H54 (cell line): Measurements from ENCODE around the gene LYRM7.
A peak's percentile ranks its signal among the peaks of the same experiment; 100 is the strongest.

Experiments
- DNase-seq: peaks from one replicate; pipeline ENCODE4 v3.0.0; 2011; ENCODE audit warnings: low spot score, mixed read lengths; ENCODE audit not compliant: insufficient read length
- FAIRE-seq: peaks from 3 replicates; lab custom pipeline; 2011; peaks lifted over from hg19 to GRCh38; lab: Jason Lieb, UNC
- POLR2A ChIP-seq: IDR thresholded peaks from 2 replicates; pipeline ENCODE4 v1.6.1; 2011; ENCODE audit warnings: low read depth, mild to moderate bottlenecking, low read length

Gene LYRM7

DNA sequence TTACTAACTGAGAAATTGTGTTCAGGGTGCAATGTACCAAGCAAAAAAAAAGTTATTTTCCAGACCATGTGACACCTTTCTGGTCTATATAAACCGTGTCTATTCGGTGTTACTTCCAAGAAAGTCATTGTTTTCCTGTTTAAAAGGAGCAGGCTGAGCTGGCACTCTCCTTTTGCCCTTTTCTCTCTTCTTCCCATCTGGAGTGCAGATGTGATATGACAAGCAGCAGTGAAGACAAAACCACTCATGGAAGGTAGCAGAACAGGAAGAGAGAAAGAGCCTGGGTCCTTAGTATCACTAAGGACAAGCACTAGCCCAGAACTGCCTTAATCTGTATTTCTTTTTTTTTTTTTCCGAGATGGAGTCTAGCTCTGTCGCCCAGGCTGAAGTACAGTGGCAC is 25.6 kb downstream of the LYRM7 start:
- no peak for FAIRE-seq
- no peak for TF ChIP-seq POLR2A
- DNase-seq, result no peak

- TF ChIP-seq POLR2A, result no peak
- FAIRE-seq, result no peak
- no peak for DNase-seq
Measured at GRCh38 chr5:131198625-131199024, 27.9 kb downstream of the LYRM7 start.

DNA sequence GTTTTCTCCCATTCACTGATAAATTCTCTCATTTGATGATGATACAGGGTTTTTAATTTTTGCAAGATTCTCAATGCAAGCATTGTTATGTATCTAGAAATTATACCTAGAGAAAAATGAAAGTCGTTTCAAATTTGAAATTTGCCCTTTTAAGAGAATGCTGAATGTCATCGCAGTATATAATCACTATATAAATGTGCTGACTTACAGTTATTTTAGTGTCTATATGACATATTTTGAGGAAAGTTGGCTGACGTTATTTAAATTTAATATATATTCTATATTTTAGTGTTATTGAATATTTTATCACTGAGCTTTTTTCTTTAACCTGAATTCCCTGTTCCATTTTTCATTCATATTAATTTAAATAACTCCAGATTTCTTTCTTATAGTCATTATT is 29.8 kb downstream of the LYRM7 start:
- FAIRE-seq (no peak), DNase-seq (no peak)
- no peak for TF ChIP-seq POLR2A

- no peak for TF ChIP-seq POLR2A
- FAIRE-seq, result no peak
- no peak for DNase-seq
Measured at GRCh38 chr5:131204964-131205363, 34.2 kb downstream of the LYRM7 start.

DNA sequence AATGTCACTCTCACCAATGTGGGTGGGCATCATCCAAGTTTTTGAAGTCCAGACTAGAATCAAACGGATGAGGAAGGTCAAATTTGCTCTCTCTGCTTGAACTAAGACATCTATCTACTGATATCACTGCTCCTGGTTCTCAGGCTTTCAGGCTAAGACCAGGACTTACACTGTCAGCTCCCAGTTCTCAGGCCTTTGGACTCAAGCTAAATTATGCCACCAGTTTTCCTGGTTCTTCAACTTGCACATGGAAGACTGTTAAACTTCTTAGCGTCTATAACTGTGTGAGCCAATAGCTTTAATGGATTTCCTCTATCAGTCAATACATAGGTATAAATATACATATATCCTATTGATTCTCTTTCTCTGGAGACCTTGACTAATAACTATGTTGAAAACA is 35.3 kb downstream of the LYRM7 start:
- FAIRE-seq (no peak), DNase-seq (no peak)
- no peak for TF ChIP-seq POLR2A

DNA sequence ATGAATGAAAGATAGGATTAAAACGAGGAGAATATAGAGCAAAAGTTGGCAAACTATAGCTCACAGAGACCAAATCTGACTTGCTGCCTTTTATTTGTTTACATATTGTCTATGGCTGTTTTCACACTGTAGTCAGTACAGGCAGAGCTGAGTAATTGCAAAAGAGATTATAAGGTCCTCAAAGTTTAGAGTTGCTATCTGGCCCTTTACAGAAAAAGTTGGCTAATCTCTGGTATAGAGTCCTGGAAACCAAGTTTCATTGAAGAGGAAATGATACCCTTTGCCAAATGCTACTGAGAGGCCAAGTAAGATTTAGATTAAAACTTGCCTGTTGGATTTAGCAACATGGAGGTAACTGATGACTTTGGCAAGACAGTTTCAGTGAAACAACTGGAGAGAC is 36.0 kb downstream of the LYRM7 start:
- TF ChIP-seq POLR2A, result no peak
- DNase-seq, result no peak
- no peak for FAIRE-seq

DNA sequence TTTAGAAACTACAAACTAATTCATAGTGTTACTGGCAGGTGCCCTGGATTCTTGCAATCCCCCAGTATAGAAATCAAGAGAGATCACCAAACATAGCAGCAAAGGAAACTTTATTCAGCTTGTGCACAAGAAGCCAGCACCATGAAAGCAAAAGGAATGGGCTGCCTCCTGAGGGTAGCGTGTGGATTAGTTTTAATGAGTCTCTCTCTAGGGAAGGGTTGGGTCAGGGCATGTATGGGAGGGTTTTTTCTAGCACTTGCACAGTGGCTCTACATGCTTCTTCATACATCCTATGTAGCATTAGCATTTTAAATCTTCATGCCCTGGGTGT is 38.4 kb downstream of the LYRM7 start:
- DNase-seq (no peak), FAIRE-seq (no peak)
- TF ChIP-seq POLR2A, result no peak

GRCh38 chr5:131209506-131210150 is 38.9 kb downstream of the LYRM7 start:
- FAIRE-seq (no peak), DNase-seq (no peak)
- TF ChIP-seq POLR2A, result no peak

- DNase-seq, result no peak
- no peak for TF ChIP-seq POLR2A
- no peak for FAIRE-seq
Measured at GRCh38 chr5:131210151-131210510, 39.4 kb downstream of the LYRM7 start.

- no peak for DNase-seq
- no peak for TF ChIP-seq POLR2A
- no peak for FAIRE-seq
Measured at GRCh38 chr5:131211669-131212068, 40.9 kb downstream of the LYRM7 start.

DNA sequence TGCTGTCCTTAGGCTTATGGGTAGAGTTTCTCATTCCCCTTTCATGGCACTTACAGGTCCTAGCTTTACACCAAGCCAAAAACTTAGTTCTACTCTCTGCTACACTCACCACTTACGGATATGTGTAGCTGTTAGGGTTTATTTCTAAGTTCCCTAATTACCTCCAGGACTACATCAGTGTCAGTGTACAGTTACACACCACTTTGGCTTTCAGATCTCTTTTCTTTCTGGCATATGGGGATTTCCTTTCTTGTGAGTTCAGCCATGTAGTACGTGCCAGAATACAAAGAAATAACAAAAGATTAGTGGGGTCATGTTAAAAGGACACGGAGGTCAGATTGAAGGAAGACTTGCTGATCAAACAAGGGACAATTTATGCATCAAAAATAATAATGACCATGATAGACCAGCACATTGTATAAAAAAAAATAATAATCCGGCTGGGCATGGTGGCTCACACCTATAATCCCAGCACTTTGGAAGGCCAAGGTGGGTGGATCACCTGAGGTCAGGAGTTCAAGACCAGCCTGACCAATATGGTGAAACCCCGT is 41.8 kb downstream of the LYRM7 start:
- no peak for FAIRE-seq
- TF ChIP-seq POLR2A, result no peak
- no peak for DNase-seq

- DNase-seq, result no peak
- FAIRE-seq, result no peak
Measured at GRCh38 chr5:131214609-131215227, 44.0 kb downstream of the LYRM7 start.

DNA sequence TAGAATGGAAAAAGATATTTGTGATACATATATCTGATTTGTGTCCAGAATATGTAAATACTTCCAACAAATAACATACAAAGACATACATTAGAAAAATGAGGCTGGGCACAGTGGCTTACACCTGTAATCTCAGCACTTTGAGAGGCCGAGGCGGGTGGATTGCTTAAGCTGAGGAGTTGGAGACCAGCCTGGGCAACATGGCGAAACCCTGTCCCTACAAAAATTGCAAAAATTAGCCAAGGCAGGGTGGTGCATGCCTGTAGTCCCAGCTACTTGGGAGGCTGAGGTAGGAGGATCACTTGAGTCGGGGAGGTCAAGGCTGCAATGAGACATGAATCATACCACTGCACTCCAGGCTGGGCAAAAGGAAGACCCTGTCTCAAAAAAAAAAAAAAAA is 47.0 kb downstream of the LYRM7 start:
- DNase-seq (no peak), FAIRE-seq (no peak)
- TF ChIP-seq POLR2A, result no peak

More at GRCh38 chr5:131214609-131215227, 44.0 kb downstream of the LYRM7 start:
- no peak for TF ChIP-seq POLR2A

- no peak for TF ChIP-seq POLR2A
- FAIRE-seq (peak; percentile 23), DNase-seq (no peak)
Measured at GRCh38 chr5:131218392-131218791, 47.6 kb downstream of the LYRM7 start.

DNA sequence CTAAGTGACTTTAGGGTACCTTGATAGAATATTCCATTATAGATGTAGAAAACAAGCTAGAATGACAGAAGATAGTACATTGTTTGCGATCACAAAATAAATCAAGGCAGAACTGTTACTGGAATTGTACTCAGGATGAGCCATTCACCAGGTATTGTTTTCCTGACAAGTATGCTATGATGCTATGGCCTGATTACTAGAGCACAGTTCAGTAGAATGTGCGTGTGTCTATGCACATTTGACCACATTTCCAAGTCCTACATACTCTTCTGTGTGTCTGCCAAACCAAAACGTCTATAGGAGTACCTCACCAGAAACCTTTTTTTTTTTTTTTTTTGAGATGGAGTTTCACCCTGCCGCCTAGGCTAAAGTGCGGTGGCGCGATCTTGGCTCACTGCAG is 49.8 kb downstream of the LYRM7 start:
- no peak for DNase-seq
- no peak for FAIRE-seq
- no peak for TF ChIP-seq POLR2A

DNA sequence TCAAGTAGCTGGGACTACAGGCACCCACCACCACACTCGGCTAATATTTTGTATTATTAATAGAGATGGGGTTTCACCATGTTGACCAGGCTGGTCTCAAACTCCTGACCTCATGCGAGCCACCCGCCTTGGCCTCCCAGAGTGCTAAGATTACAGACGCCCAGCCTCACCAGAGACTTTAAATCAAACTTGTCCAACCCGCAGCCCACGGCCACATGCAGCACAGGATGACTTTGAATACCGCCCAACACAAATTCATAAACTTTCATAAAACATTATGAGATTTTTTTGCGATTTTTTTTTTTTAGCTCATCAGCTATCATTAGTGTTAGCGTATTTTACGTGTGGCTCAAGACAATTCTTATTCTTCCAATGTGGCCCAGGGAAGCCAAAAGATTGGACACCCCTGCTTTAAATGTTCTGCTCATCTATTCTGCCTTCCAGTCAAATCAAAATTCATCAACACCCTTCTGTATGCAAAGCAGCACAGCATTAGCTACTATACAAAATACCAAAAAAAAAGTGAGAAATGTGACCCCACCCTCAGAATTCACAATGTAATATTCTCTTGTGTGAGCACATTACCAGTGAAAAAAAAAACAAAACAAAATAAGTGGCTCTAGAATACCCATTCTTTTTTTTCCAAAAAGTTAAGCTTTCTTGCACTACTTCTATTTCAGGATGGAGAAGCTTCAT is 50.4 kb downstream of the LYRM7 start:
- no peak for FAIRE-seq
- no peak for TF ChIP-seq POLR2A
- no peak for DNase-seq
